GM23248 (cell line): ENCODE measurements around the gene PTMA. TPM values are rescaled to one million over a fixed set of nuclear protein-coding genes. Genes with fewer than 3 reads are reported as not detected.

Source experiments
- DNase-seq: peaks from one replicate; pipeline ENCODE4 v3.0.0-alpha.2; 2015
- H2AFZ ChIP-seq: fragments of 200-600 bp; sonication (generic); 2 replicates; pipeline ENCODE4 v1.6.1; 2016; ENCODE audit warnings: antibody characterized with exemption
- H3F3A ChIP-seq: fragments of 200-600 bp; sonication (generic); 2 replicates; pipeline ENCODE4 v1.6.1; 2016; ENCODE audit warnings: mild to moderate bottlenecking, antibody characterized with exemption, mixed run types; ENCODE audit not compliant: insufficient read depth
- H3K27ac ChIP-seq: fragments of 200-600 bp; sonication (generic); 2 replicates; pipeline ENCODE4 v1.5.1; 2016; ENCODE audit warnings: mild to moderate bottlenecking
- H3K27me3 ChIP-seq: fragments of 200-600 bp; sonication (generic); replicated peaks from 2 replicates; pipeline ENCODE4 v1.6.1; 2016; ENCODE audit warnings: mild to moderate bottlenecking; ENCODE audit not compliant: insufficient read depth
- H3K36me3 ChIP-seq: fragments of 200-600 bp; sonication (generic); 2 replicates; pipeline ENCODE4 v1.6.1; 2016; ENCODE audit warnings: low read depth, mild to moderate bottlenecking
- H3K4me1 ChIP-seq: fragments of 200-600 bp; sonication (generic); 2 replicates; pipeline ENCODE4 v1.6.1; 2016; ENCODE audit warnings: mild to moderate bottlenecking; ENCODE audit not compliant: insufficient read depth
- H3K4me2 ChIP-seq: fragments of 200-600 bp; sonication (generic); one replicate; pipeline ENCODE4 v1.6.1; 2016; ENCODE audit warnings: mild to moderate bottlenecking; ENCODE audit not compliant: unreplicated experiment
- H3K4me3 ChIP-seq: fragments of 200-600 bp; sonication (generic); 2 replicates; pipeline ENCODE4 v1.5.1; 2016; ENCODE audit warnings: mild to moderate bottlenecking
- H3K79me2 ChIP-seq: fragments of 200-600 bp; sonication (generic); 2 replicates; pipeline ENCODE4 v1.6.1; 2016; ENCODE audit warnings: mild to moderate bottlenecking; ENCODE audit not compliant: insufficient read depth
- H3K9ac ChIP-seq: fragments of 200-600 bp; sonication (generic); 2 replicates; pipeline ENCODE4 v1.6.1; 2016; ENCODE audit warnings: mild to moderate bottlenecking
- H3K9me2 ChIP-seq: fragments of 200-600 bp; sonication (generic); 2 replicates; pipeline ENCODE4 v1.6.1; 2016; ENCODE audit warnings: mixed run types, mild to moderate bottlenecking, moderate library complexity; ENCODE audit not compliant: insufficient read depth
- H3K9me3 ChIP-seq: fragments of 200-600 bp; sonication (generic); one replicate; pipeline ENCODE4 v1.6.1; 2017; ENCODE audit warnings: low read depth
- H4K20me1 ChIP-seq: fragments of 200-600 bp; sonication (generic); 2 replicates; pipeline ENCODE4 v1.6.0; 2016; ENCODE audit not compliant: insufficient read depth
- EZH2 ChIP-seq: fragments of 200-600 bp; sonication (generic); IDR thresholded peaks from 2 replicates; pipeline ENCODE4 v1.6.1; 2018; ENCODE audit warnings: antibody characterized with exemption, mild to moderate bottlenecking; ENCODE audit not compliant: insufficient read depth, poor library complexity, severe bottlenecking
- EZH2phosphoT487 ChIP-seq: fragments of 200-600 bp; sonication (generic); IDR thresholded peaks from 2 replicates; pipeline ENCODE4 v1.6.1; 2018; ENCODE audit warnings: antibody characterized with exemption, moderate library complexity, mild to moderate bottlenecking, low read depth; ENCODE audit not compliant: insufficient read depth
- WGBS, 2 experiments: methylation state at CpG; one replicate each; pipeline ENCODE4 v1.1.6; 2015 to 2017; ENCODE audit warnings: low lambda C conversion rate in 2 of 2, low coverage in 1 of 2; ENCODE audit errors: missing lambda C conversion rate in 2 of 2; 5-methylcytosine and 5-hydroxymethylcytosine counted together
- in situ Hi-C: fragments of 300-500 bp; cut with MboI; formaldehyde crosslinking; loops from 2 replicates; pipeline ENCODE4 v1.15.0; 2020
- polyA plus RNA-seq: library from polyadenylated mRNA; unstranded; fragments of >200 nt; fragmentation: Nextera tagmentation; extraction: Ambion mirVana; gene quantifications from 2 replicates; pipeline ENCODE4 v1.2.1, GENCODE V29; 2016
- total RNA-seq: library from RNA; depleted of rRNA; stranded (reverse); fragments of >200 nt; shearing (Covaris generic); gene quantifications from 2 replicates; pipeline ENCODE4 v1.2.3, GENCODE V29; 2014

Gene PTMA
- total and polyA plus RNA-seq, 2 experiments from 2014 or later: 318 to 570 TPM

- TF ChIP-seq EZH2: no peak
- no peak for TF ChIP-seq EZH2phosphoT487
- Histone ChIP-seq H3K27ac (peak overlapping the region; percentile 34; the same call in 1 of the 2 replicates), H3K4me2 (peak overlapping the region; percentile 70), H4K20me1 (no peaks in the 10 kb centered on the region), H2AFZ (peak overlapping the region; percentile 92), H3K9me3 (no peaks in the 10 kb centered on the region), H3K79me2 (no peaks in the 10 kb centered on the region), H3K36me3 (no peaks in the 10 kb centered on the region), H3K27me3 (no peaks in the 10 kb centered on the region), H3K9me2 (no peaks in the 10 kb centered on the region), H3F3A (peaks cover 9% of the 10 kb centered on the region; the same call in 1 of the 2 replicates), H3K4me1 (0 out of 2 replicates have a peak, but pooled peaks cover 2% of the 10 kb centered on the region), H3K4me3 (peak overlapping the region; percentile 73), H3K9ac (peak overlapping the region; percentile 86)
- 35 to 38% methylated on average over 31 to 39 of the region's 39 CpGs for WGBS, 2 experiments
- peak; percentile 50 for DNase-seq
- in situ Hi-C loops: no loop called here
These were observed 27.9 kb upstream of the PTMA start for GRCh38 chr2:231680285-231680991.

GRCh38 chr2:231680992-231681852 lies 27.1 kb upstream of the PTMA start:
- in situ Hi-C loops: no loop called here

GRCh38 chr2:231682603-231683291 lies 25.6 kb upstream of the PTMA start:
- WGBS, 2 experiments: 75 to 81% methylated on average over 11 of the region's 11 CpGs
- Histone ChIP-seq H3K27ac (no peak overlapping the region), H3F3A (peaks cover 9% of the 10 kb centered on the region; the same call in 1 of the 2 replicates), H3K36me3 (no peaks in the 10 kb centered on the region), H2AFZ (no peak overlapping the region), H3K9ac (no peak overlapping the region), H3K4me3 (no peak overlapping the region), H3K79me2 (no peaks in the 10 kb centered on the region), H3K9me3 (no peaks in the 10 kb centered on the region), H3K4me1 (0 out of 2 replicates have a peak, but pooled peaks cover 2% of the 10 kb centered on the region), H3K27me3 (no peaks in the 10 kb centered on the region), H3K4me2 (no peak overlapping the region), H3K9me2 (no peaks in the 10 kb centered on the region), H4K20me1 (no peaks in the 10 kb centered on the region)
- TF ChIP-seq EZH2: no peak
- no peak for TF ChIP-seq EZH2phosphoT487
- in situ Hi-C loops: no loop called here
- no peak for DNase-seq

More at GRCh38 chr2:231680992-231681852, 27.1 kb upstream of the PTMA start:
- H3K9ac ChIP-seq: peak overlapping the region; percentile 86
- DNase-seq: peak; percentile 83
- H3K79me2 ChIP-seq: no peaks in the 10 kb centered on the region
- 0 out of 2 replicates have a peak, but pooled peaks cover 2% of the 10 kb centered on the region for H3K4me1 ChIP-seq
- H3K27ac ChIP-seq: peak overlapping the region; percentile 55
- no peaks in the 10 kb centered on the region for H3K36me3 ChIP-seq
- TF ChIP-seq EZH2phosphoT487: no peak
- TF ChIP-seq EZH2: no peak
- no peaks in the 10 kb centered on the region for H4K20me1 ChIP-seq
- H2AFZ ChIP-seq: peak overlapping the region; percentile 92
- peak overlapping the region; percentile 89 for H3K4me2 ChIP-seq
- H3K27me3 ChIP-seq: no peaks in the 10 kb centered on the region
- no peaks in the 10 kb centered on the region for H3K9me2 ChIP-seq
- no peaks in the 10 kb centered on the region for H3K9me3 ChIP-seq
- H3K4me3 ChIP-seq: peak overlapping the region; percentile 73
- 11 to 16% methylated on average over 44 to 67 of the region's 79 CpGs for WGBS, 2 experiments
- H3F3A ChIP-seq: peaks cover 9% of the 10 kb centered on the region; the same call in 1 of the 2 replicates
